GM23248 (cell line): ENCODE measurements around the gene SSR3.

ENCODE experiments used
- EZH2 ChIP-seq: fragments of 200-600 bp; sonication (generic); IDR thresholded peaks from 2 replicates; pipeline ENCODE4 v1.6.1; 2018; ENCODE audit warnings: antibody characterized with exemption, mild to moderate bottlenecking; ENCODE audit not compliant: insufficient read depth, poor library complexity, severe bottlenecking
- EZH2phosphoT487 ChIP-seq: fragments of 200-600 bp; sonication (generic); IDR thresholded peaks from 2 replicates; pipeline ENCODE4 v1.6.1; 2018; ENCODE audit warnings: antibody characterized with exemption, moderate library complexity, mild to moderate bottlenecking, low read depth; ENCODE audit not compliant: insufficient read depth

DNA sequence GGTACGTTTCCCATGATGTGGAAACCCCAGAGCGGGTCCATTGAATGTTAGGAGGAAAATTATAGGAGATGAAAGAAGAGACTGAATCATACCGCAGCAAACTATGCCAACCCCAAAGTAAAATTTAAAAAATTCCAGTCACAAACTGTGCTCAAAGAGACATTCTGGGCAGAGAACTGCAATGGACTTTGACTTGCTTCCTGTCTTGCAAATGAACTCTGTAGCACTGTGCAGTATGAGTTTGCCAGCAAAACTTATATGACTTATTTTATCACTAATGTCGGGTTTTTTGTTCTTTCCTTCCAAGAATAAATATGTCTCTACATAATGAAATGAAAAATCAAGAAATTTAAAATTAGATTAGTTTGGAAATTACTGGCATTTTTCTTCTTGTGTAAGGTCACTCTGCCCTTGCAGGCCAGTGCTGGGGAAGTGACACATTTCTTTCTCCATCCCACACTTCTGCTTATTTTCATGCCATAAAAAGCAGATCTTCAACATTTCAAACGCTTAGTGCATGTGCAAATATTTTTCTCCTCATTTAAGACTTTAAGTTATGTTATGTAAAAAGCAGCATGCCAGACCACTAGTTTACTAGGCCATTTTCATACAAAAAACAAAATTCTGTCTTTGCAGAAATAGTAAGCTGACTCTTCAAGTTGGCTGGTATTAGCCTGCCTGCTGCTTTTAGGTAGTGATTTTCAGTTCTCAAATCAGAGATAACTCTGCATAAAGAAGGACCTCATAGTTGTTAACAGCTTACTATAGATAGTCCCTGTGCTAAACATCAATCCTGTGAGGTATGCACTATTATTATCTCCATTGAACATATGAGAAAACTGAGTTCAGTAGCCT is 32.2 kb upstream of the SSR3 start:
- TF ChIP-seq EZH2 (no peak), EZH2phosphoT487 (no peak)
